Fibroblast of the aortic adventitia (primary cell): ENCODE measurements around the gene CPZ. TPM values are rescaled to one million over a fixed set of nuclear protein-coding genes. Genes with fewer than 3 reads are reported as not detected.
"Not testable (repeated sequence)": the region's sequence is repeated elsewhere in the genome, so short reads cannot be mapped to it uniquely, and the experiment has no call there.

Experiments
- DNase-seq: peaks from one replicate; pipeline ENCODE4 v3.0.0-alpha.2; 2010; ENCODE audit warnings: low read depth
- H3K4me3 ChIP-seq: 2 replicates; pipeline ENCODE4 v1.5.1; 2011; ENCODE audit warnings: low read depth, mild to moderate bottlenecking, control low read depth, low read length, moderate library complexity
- total RNA-seq: library from RNA; depleted of rRNA; stranded (reverse); fragments of >200 nt; gene quantifications from 2 replicates; pipeline ENCODE4 v1.2.3, GENCODE V29; 2012; ENCODE audit warnings: low replicate concordance
- TF ChIP-seq, protein P1 (sequence below): IDR thresholded peaks from 2 replicates; pipeline ENCODE4 v1.5.1; 2011; ENCODE audit warnings: mild to moderate bottlenecking, low read length, control low read depth, inconsistent platforms; ENCODE audit not compliant: insufficient read depth

CPZ gene
- total RNA-seq, 1 donor: 7.0 TPM

GRCh38 chr4:8631896-8632295 lies 39.3 kb downstream of the CPZ start:
- H3K4me3 ChIP-seq, DNase-seq: not testable (repeated sequence)

DNA sequence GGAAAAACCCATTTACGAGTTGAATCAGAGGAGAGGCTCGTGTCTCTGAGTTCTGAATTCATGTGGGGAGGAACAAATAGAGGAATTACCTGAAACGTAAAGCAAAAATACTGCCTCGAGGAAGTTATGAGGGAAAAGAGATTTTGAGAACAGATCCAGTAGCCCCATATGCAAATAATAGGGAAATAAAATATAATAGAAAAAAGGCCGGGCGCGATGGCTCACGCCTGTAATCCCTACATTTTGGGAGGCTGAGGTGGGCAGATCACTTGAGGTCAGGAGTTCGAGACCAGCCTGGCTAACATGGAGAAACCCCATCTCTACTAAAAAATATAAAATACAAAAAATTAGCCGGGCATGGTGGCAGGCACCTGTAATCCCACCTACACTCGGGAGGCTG lies 42.2 kb downstream of the CPZ start:
- not testable (repeated sequence) for H3K4me3 ChIP-seq

GRCh38 chr4:8635897-8636554 lies 43.5 kb downstream of the CPZ start:
- not testable (repeated sequence) for H3K4me3 ChIP-seq, DNase-seq

More for the DNA sequence above, 42.2 kb downstream of the CPZ start:
- DNase-seq: not testable (repeated sequence)

GRCh38 chr4:8637456-8637984 lies 45.0 kb downstream of the CPZ start:
- DNase-seq: no peak
- no peak overlapping the region for H3K4me3 ChIP-seq
- TF ChIP-seq, protein P1, sequence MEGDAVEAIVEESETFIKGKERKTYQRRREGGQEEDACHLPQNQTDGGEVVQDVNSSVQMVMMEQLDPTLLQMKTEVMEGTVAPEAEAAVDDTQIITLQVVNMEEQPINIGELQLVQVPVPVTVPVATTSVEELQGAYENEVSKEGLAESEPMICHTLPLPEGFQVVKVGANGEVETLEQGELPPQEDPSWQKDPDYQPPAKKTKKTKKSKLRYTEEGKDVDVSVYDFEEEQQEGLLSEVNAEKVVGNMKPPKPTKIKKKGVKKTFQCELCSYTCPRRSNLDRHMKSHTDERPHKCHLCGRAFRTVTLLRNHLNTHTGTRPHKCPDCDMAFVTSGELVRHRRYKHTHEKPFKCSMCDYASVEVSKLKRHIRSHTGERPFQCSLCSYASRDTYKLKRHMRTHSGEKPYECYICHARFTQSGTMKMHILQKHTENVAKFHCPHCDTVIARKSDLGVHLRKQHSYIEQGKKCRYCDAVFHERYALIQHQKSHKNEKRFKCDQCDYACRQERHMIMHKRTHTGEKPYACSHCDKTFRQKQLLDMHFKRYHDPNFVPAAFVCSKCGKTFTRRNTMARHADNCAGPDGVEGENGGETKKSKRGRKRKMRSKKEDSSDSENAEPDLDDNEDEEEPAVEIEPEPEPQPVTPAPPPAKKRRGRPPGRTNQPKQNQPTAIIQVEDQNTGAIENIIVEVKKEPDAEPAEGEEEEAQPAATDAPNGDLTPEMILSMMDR: no peak

- H3K4me3 ChIP-seq: no peak overlapping the region
- no peak for DNase-seq
- TF ChIP-seq, protein P1: no peak
These were observed 46.5 kb downstream of the CPZ start for GRCh38 chr4:8639021-8639420.

- TF ChIP-seq, protein P1: no peak
- H3K4me3 ChIP-seq: no peak overlapping the region
- DNase-seq: no peak
These were observed 47.5 kb downstream of the CPZ start for GRCh38 chr4:8639777-8640720.

GRCh38 chr4:8640816-8641215 lies 48.3 kb downstream of the CPZ start:
- TF ChIP-seq, protein P1: no peak
- H3K4me3 ChIP-seq: no peak overlapping the region
- DNase-seq: no peak

DNA sequence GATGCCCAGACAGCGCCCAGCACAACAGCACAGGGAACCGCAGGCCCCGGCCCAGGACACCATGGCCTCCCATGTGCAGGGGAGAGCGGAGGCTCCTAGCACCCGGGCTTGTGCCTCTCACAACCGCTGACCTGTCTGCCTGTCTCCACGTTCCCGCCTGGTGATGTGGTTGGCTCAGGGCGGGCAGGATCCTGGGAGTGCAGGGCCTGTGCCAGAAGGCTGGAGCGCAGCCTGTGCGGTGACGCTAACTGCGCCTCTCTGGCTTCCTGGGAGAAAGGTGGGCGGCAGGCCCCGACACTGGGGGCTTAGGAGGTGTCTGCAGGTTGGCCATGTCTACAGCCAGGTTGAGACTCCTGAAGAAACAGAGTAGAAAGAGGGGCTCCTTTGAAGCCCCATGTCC lies 48.7 kb downstream of the CPZ start:
- H3K4me3 ChIP-seq: no peak overlapping the region
- TF ChIP-seq, protein P1: no peak
- no peak for DNase-seq
